ENCODE results near the gene ARMC5. TPM values are rescaled to one million over a fixed set of nuclear protein-coding genes. Genes with fewer than 3 reads are reported as not detected.
A peak's percentile ranks its signal among the peaks of the same experiment; 100 is the strongest.

The ARMC5 gene
- total and polyA plus RNA-seq, 7 donors = 2.4 to 11.1 (median 4.6) TPM

GRCh38 chr16:31489298-31489564 is 29.9 kb downstream of the ARMC5 start:
- Histone ChIP-seq H3K27ac (no peak overlapping the region), H3K36me3 (peaks cover 21 to 40% (median 24%) of the 10 kb centered on the region in 4 donors), H3K27me3 (peaks cover 23 to 41% (median 33%) of the 10 kb centered on the region in 3 donors), H3K9me3 (peaks cover 0 to 3% (median 0%) of the 10 kb centered on the region in 4 donors), H3K4me3 (no peak overlapping the region), H3K4me1 (peaks cover 0 to 24% (median 21%) of the 10 kb centered on the region in 4 donors)
- intact Hi-C loops (cut with DNase I) = no loop called here
- WGBS, 2 donors = 76 to 86% methylated on average over 7 of the region's 7 CpGs
- DNase-seq = no peak
- TF ChIP-seq POLR2A (IDR thresholded peaks at IDR 0.05) (no peak), CTCF (IDR thresholded peaks at IDR 0.05) (no peak), EP300 (IDR thresholded peaks at IDR 0.05) (no peak)

GRCh38 chr16:31489616-31490584 is 30.6 kb downstream of the ARMC5 start:
- DNase-seq = no peak
- peaks cover 21 to 47% (median 25%) of the 10 kb centered on the region in 4 donors for H3K36me3 ChIP-seq

GRCh38 chr16:31491778-31492418 is 32.6 kb downstream of the ARMC5 start:
- Histone ChIP-seq H3K36me3 (peaks cover 33 to 67% (median 38%) of the 10 kb centered on the region in 4 donors), H3K4me3 (no peak overlapping the region), H3K9me3 (peaks cover 0 to 3% (median 0%) of the 10 kb centered on the region in 4 donors), H3K4me1 (peaks cover 0 to 22% (median 20%) of the 10 kb centered on the region in 4 donors), H3K27ac (no peak overlapping the region), H3K27me3 (peaks cover 15 to 20% (median 17%) of the 10 kb centered on the region in 3 donors)
- WGBS, 2 donors = 94 to 96% methylated on average over 8 of the region's 8 CpGs
- TF ChIP-seq POLR2A (IDR thresholded peaks at IDR 0.05) (no peak), EP300 (IDR thresholded peaks at IDR 0.05) (no peak), POLR2AphosphoS5 (IDR thresholded peaks at IDR 0.05) (no peak), CTCF (IDR thresholded peaks at IDR 0.05) (no peak)
- intact Hi-C loops (cut with DNase I) = no loop called here
- peak; percentile 28 for DNase-seq

More at GRCh38 chr16:31489616-31490584, 30.6 kb downstream of the ARMC5 start:
- WGBS, 2 donors = 88% methylated on average over 22 of the region's 22 CpGs
- intact Hi-C loops (cut with DNase I) = no loop called here
- Histone ChIP-seq H3K4me3 (no peak overlapping the region), H3K9me3 (peaks cover 0 to 3% (median 0%) of the 10 kb centered on the region in 4 donors), H3K27me3 (peaks cover 23 to 40% (median 30%) of the 10 kb centered on the region in 3 donors), H3K27ac (no peak overlapping the region), H3K4me1 (peaks cover 0 to 24% (median 21%) of the 10 kb centered on the region in 4 donors)
- no peak for TF ChIP-seq POLR2A (IDR thresholded peaks at IDR 0.05)
- no peak for TF ChIP-seq EP300 (IDR thresholded peaks at IDR 0.05)
- TF ChIP-seq POLR2AphosphoS5 (IDR thresholded peaks at IDR 0.05) = no peak
- TF ChIP-seq CTCF (IDR thresholded peaks at IDR 0.05) = no peak

- Histone ChIP-seq H3K27me3 (peaks cover 0 to 3% (median under 1%) of the 10 kb centered on the region in 3 donors), H3K4me1 (peaks cover 0 to 5% (median 3%) of the 10 kb centered on the region in 4 donors), H3K36me3 (peaks cover 40 to 84% (median 48%) of the 10 kb centered on the region in 4 donors), H3K9me3 (no peaks in the 10 kb centered on the region), H3K4me3 (no peak overlapping the region), H3K27ac (no peak overlapping the region)
- intact Hi-C loops (cut with DNase I) = no loop called here
- DNase-seq = peak; percentile 53
- TF ChIP-seq POLR2AphosphoS5 (IDR thresholded peaks at IDR 0.05) (no peak), EP300 (IDR thresholded peaks at IDR 0.05) (no peak), POLR2A (IDR thresholded peaks at IDR 0.05) (no peak), CTCF (IDR thresholded peaks at IDR 0.05) (no peak)
- WGBS, 2 donors = 96% methylated on average over 18 of the region's 18 CpGs
These were observed 34.3 kb downstream of the ARMC5 start for GRCh38 chr16:31493506-31494125.

Measured in sigmoid colon (tissue), 7 donors.